K562 (cell line): ENCODE data around the gene TCAP. TPM values are rescaled to one million over a fixed set of nuclear protein-coding genes. Genes with fewer than 3 reads are reported as not detected.
A peak's percentile ranks its signal among the peaks of the same experiment; 100 is the strongest.

Source experiments
- ATAC-seq: fragments of 200-7000 bp; cut with Tn5 transposase; 3 replicates; pipeline ENCODE4 v1.9.1; 2020; ENCODE audit warnings: moderate library complexity
- BruUV-seq: library from RNA; stranded (reverse); fragments of 400-500 nt; replicated peaks from 2 replicates; lab custom pipeline; 2021; lab: Mats Ljungman, UMichigan
- CTCF ChIA-PET: fragments of 300-600 bp; formaldehyde crosslinking; extraction: SDS; loops from one replicate; lab custom pipeline; 2021; ENCODE audit warnings: low intra/inter-chr PET ratio; lab: Yijun Ruan, JAX
- POLR2A ChIA-PET: fragments of 300-600, 350-650 bp; sonication (Branson Sonifier 250); formaldehyde crosslinking; extraction: SDS; loops from one replicate; lab custom pipeline; 2021; ENCODE audit warnings: antibody characterized with exemption, inconsistent platforms; lab: Yijun Ruan, JAX
- DNase-seq, 4 experiments: peaks; one replicate each; pipeline versions ENCODE4 v3.0.0 to v3.0.0-alpha.2; 2011 to 2018; ENCODE audit warnings: low spot score in 3 of 4, mixed read lengths in 3 of 4; ENCODE audit errors: extremely low read depth in 1 of 4
- FAIRE-seq: peaks from 2 replicates; lab custom pipeline; 2011; peaks lifted over from hg19 to GRCh38; lab: Jason Lieb, UNC
- H2AFZ ChIP-seq: 2 replicates; pipeline ENCODE4 v1.6.0; 2011; ENCODE audit warnings: low read depth, low read length, control low read depth, inconsistent platforms
- H3K27ac ChIP-seq: fragments of 200-600 bp; 3 replicates; pipeline ENCODE4 v1.8.0; 2011; ENCODE audit warnings: low read depth, mild to moderate bottlenecking, control low read depth, inconsistent platforms, low read length, moderate library complexity, mixed read lengths; ENCODE audit errors: extremely low read depth
- H3K27me3 ChIP-seq, 2 experiments: fragments of 300-600 bp in 1 of 2; 2 replicates in 1 of 2; 3 replicates in 1 of 2; pipeline versions ENCODE4 v1.6.0 to v1.8.0; 2011; ENCODE audit warnings: inconsistent platforms in 2 of 2, low read length in 2 of 2, mild to moderate bottlenecking in 1 of 2, mixed read lengths in 1 of 2, moderate library complexity in 1 of 2; ENCODE audit not compliant: control insufficient read depth in 2 of 2, insufficient read depth in 2 of 2
- H3K36me3 ChIP-seq: fragments of 300-600 bp; 3 replicates; pipeline ENCODE4 v1.8.0; 2011; ENCODE audit warnings: mild to moderate bottlenecking, low read length, inconsistent platforms; ENCODE audit not compliant: control insufficient read depth, insufficient read depth
- H3K4me1 ChIP-seq, 2 experiments: fragments of 200-600 bp in 1 of 2; replicated peaks in 1 of 2; 2 replicates in 1 of 2; 3 replicates in 1 of 2; pipeline versions ENCODE4 v1.5.1 to v1.8.0; 2011; ENCODE audit warnings: inconsistent platforms in 2 of 2, low read length in 2 of 2, mild to moderate bottlenecking in 1 of 2, mixed read lengths in 1 of 2, moderate library complexity in 1 of 2; ENCODE audit not compliant: control insufficient read depth in 2 of 2, insufficient read depth in 2 of 2
- H3K4me2 ChIP-seq: 2 replicates; pipeline ENCODE4 v1.6.1; 2011; ENCODE audit warnings: low read length, control low read depth, inconsistent platforms, mixed read lengths; ENCODE audit not compliant: insufficient read depth
- H3K4me3 ChIP-seq: fragments of 200-600 bp; sonication (generic), shearing (Covaris generic); 2 replicates; pipeline ENCODE4 v1.5.1; 2016; ENCODE audit warnings: control low read depth, inconsistent platforms
- H3K79me2 ChIP-seq: fragments of 200-600 bp; 3 replicates; pipeline ENCODE4 v1.8.0; 2011; ENCODE audit warnings: low read length, inconsistent platforms; ENCODE audit not compliant: control insufficient read depth, insufficient read depth
- H3K9ac ChIP-seq, 2 experiments: 2 replicates each; pipeline versions ENCODE4 v1.6.0 to v1.6.1; 2011; ENCODE audit warnings: low read depth in 2 of 2, low read length in 2 of 2, control low read depth in 1 of 2, inconsistent platforms in 1 of 2, mild to moderate bottlenecking in 1 of 2, mixed read lengths in 1 of 2; ENCODE audit not compliant: insufficient read depth in 1 of 2
- H3K9me1 ChIP-seq: one replicate; pipeline ENCODE4 v1.6.0; 2011; ENCODE audit warnings: inconsistent platforms, mild to moderate bottlenecking, low read length, moderate library complexity; ENCODE audit not compliant: control insufficient read depth, insufficient read depth
- H3K9me3 ChIP-seq: replicated peaks from 2 replicates; pipeline ENCODE4 v1.5.1; 2011; ENCODE audit warnings: low read depth, low read length, inconsistent platforms; ENCODE audit not compliant: control insufficient read depth, insufficient read depth
- H4K20me1 ChIP-seq: replicated peaks from 2 replicates; pipeline ENCODE4 v1.6.1; 2011; ENCODE audit warnings: low read length, inconsistent platforms, mixed read lengths; ENCODE audit not compliant: control insufficient read depth, insufficient read depth
- FOXA3 ChIP-seq, 2 experiments: fragments of 450-650 bp in 1 of 2; sonication (generic) in 1 of 2; formaldehyde crosslinking; IDR thresholded peaks in 1 of 2; conservative IDR thresholded peaks in 1 of 2; 2 replicates each; pipeline versions ENCODE4 v1.4.0 to v1.8.0; 2020 to 2022; ENCODE audit warnings: mild to moderate bottlenecking in 2 of 2, missing genetic modification reagents in 1 of 2
- MTF1 ChIP-seq: fragments of 250-450 bp; sonication (Bioruptor Pico); IDR thresholded peaks from 2 replicates; pipeline ENCODE4 v1.9.0; 2021; ENCODE audit warnings: moderate library complexity, mild to moderate bottlenecking, inconsistent platforms, borderline replicate concordance
- NR1H2 ChIP-seq: sonication (generic); formaldehyde crosslinking; IDR thresholded peaks from 2 replicates; pipeline ENCODE4 v1.4.0; 2020; ENCODE audit warnings: mild to moderate bottlenecking, missing genetic modification reagents
- NUFIP1 ChIP-seq: fragments of 450-650 bp; IDR thresholded peaks from 2 replicates; pipeline ENCODE4 v1.6.1; 2018; ENCODE audit not compliant: partially characterized antibody
- POLR2AphosphoS2 ChIP-seq: IDR thresholded peaks from 2 replicates; pipeline ENCODE4 v1.6.1; 2012; ENCODE audit warnings: low read length, improper control_type of control experiment
- RAD21 ChIP-seq, 2 experiments: fragments of 250-450 bp in 1 of 2; fragments of 450-650 bp in 1 of 2; sonication (Bioruptor Pico) in 1 of 2; formaldehyde crosslinking in 1 of 2; IDR thresholded peaks in 1 of 2; conservative IDR thresholded peaks in 1 of 2; 2 replicates each; pipeline versions ENCODE4 v1.4.0 to v1.8.0; 2020 to 2022; ENCODE audit warnings: mild to moderate bottlenecking in 2 of 2, moderate library complexity in 1 of 2
- RBM22 ChIP-seq: fragments of 200-400 bp; formaldehyde crosslinking; IDR thresholded peaks from 2 replicates; pipeline ENCODE4 v1.6.1; 2018; ENCODE audit warnings: low read length, low read depth; ENCODE audit not compliant: poor library complexity, severe bottlenecking
- SRF ChIP-seq, 2 experiments: fragments of 250-450, 450-650 bp in 1 of 2; sonication (Bioruptor Pico) in 1 of 2; sonication (generic) in 1 of 2; formaldehyde crosslinking; IDR thresholded peaks; 2 replicates each; pipeline versions ENCODE4 v1.5.0 to v1.5.1; 2020 to 2022; ENCODE audit warnings: mild to moderate bottlenecking in 1 of 2, missing genetic modification reagents in 1 of 2
- XRCC5 ChIP-seq: fragments of 200-400 bp; formaldehyde crosslinking; IDR thresholded peaks from 2 replicates; pipeline ENCODE4 v1.6.1; 2017; ENCODE audit warnings: low read depth, mild to moderate bottlenecking, low read length
- ZBTB40 ChIP-seq, 2 experiments: fragments of 450-650 bp in 1 of 2; sonication (generic) in 1 of 2; formaldehyde crosslinking in 1 of 2; IDR thresholded peaks; 2 replicates each; pipeline versions ENCODE4 v1.7.1 to v1.9.0; 2016 to 2022; ENCODE audit warnings: inconsistent platforms in 1 of 2, mild to moderate bottlenecking in 1 of 2, missing genetic modification reagents in 1 of 2
- ZKSCAN3 ChIP-seq: fragments of 250-450 bp; sonication (Bioruptor Pico); IDR thresholded peaks from 2 replicates; pipeline ENCODE4 v1.4.0; 2020
- ZNF12 ChIP-seq: sonication (generic); formaldehyde crosslinking; IDR thresholded peaks from 2 replicates; pipeline ENCODE4 v1.4.0; 2020; ENCODE audit warnings: mild to moderate bottlenecking, missing genetic modification reagents
- WGBS: fragments of 100-300 bp; shearing (Covaris generic); methylation state at CpG from one replicate; pipeline ENCODE4 v1.1.6; 2016; ENCODE audit warnings: low coverage, mixed read lengths; ENCODE audit not compliant: insufficient coverage; ENCODE audit errors: missing lambda C conversion rate; 5-methylcytosine and 5-hydroxymethylcytosine counted together
- in situ Hi-C: fragments of 300-500 bp; cut with MboI; formaldehyde crosslinking; loops from 4 replicates; pipeline ENCODE4 v1.15.0; 2018; ENCODE audit warnings: inconsistent platforms, mixed read lengths
- intact Hi-C: fragments of 100-400 bp; cut with micrococcal nuclease; formaldehyde crosslinking; loops from 2 replicates; pipeline ENCODE4 v1.14.2; 2022
- polyA plus RNA-seq, 8 experiments: library from polyadenylated mRNA; depleted of rRNA in 4 of 8; stranded (reverse) in 5 of 8; unstranded in 3 of 8; fragments of >200 nt; fragmentation: Nextera tagmentation in 2 of 8; fragmentation: Illumina TruSeq in 1 of 8; extraction: Ambion mirVana in 2 of 8; extraction: Trizol in 1 of 8; gene quantifications; 2 replicates each; pipeline versions ENCODE4 v1.2.1 to v1.2.3, GENCODE V29; 2011 to 2014; ENCODE audit warnings: inconsistent platforms in 1 of 8, missing spikeins in 1 of 8
- total RNA-seq, 7 experiments: library from RNA; depleted of rRNA in 6 of 7; stranded (reverse); fragments of >200 nt in 6 of 7; fragmentation: Illumina TruSeq in 2 of 7; extraction: Trizol in 2 of 7; gene quantifications; 2 replicates each; pipeline versions ENCODE4 v1.2.1 to v1.2.3, GENCODE V29; 2011 to 2021; ENCODE audit warnings: low replicate concordance in 1 of 7

Gene TCAP
- total and polyA plus RNA-seq, 9 of the 15 experiments (the other 6 are each of a cell fraction or from before 2014, with no cell fraction given): 0.33 to 1.4 (median 0.82) TPM; not detected in 2

- DNase-seq: peak; percentile 70 to 84 (median 75)
- peak; percentile 82 for FAIRE-seq
- 2% methylated on average over 15 of the region's 16 CpGs for WGBS
- H4K20me1 ChIP-seq: no peaks in the 10 kb centered on the region
- H3K4me3 ChIP-seq: no peak overlapping the region
- ChIA-PET CTCF (interaction anchor here (0.6 to 5.2 kb wide), 9 partner anchors 11 to 578 kb away, joined by 3 to 131 read pairs (median 5); partner anchors contain the start of gene PNMT), POLR2A (interaction anchor here (0.6 to 1.9 kb wide), 6 partner anchors 11 to 345 kb away, joined by 3 to 6 read pairs (median 4); partner anchors contain the start of genes PNMT and STARD3)
- BruUV-seq: no TSS peak
- 0 out of 4 replicates have a peak overlapping the region, but pooled peaks of 1 of the 2 experiments have one; percentile 65 for H3K9ac ChIP-seq
- no peaks in the 10 kb centered on the region for H3K36me3 ChIP-seq
- peak overlapping the region; percentile 14; the same call in 1 of the 2 replicates for H2AFZ ChIP-seq
- peak; percentile 81 for ATAC-seq
- no peaks in the 10 kb centered on the region for H3K79me2 ChIP-seq
- H3K27me3 ChIP-seq: peaks cover 0 to 25% of the 10 kb centered on the region in 2 experiments; a peak in 2 of 5 replicates
- H3K4me2 ChIP-seq: no peak overlapping the region
- H3K4me1 ChIP-seq: peaks cover 3 to 43% of the 10 kb centered on the region in 2 experiments; a peak in 2 of 5 replicates
- no peaks in the 10 kb centered on the region for H3K9me3 ChIP-seq
- no peak overlapping the region for H3K27ac ChIP-seq
- intact Hi-C loops: loop anchor here (1.0 to 2.0 kb wide), 2 partner anchors 75 to 239 kb away; no protein-coding TSS in a partner anchor
- in situ Hi-C loops: loop anchor here (5.0 kb wide), 2 partner anchors 49 to 134 kb away; no protein-coding TSS in a partner anchor
- no peaks in the 10 kb centered on the region for H3K9me1 ChIP-seq
- no peak for TF ChIP-seq NUFIP1
- no peak for TF ChIP-seq FOXA3 (CRISPR knock-in tag; conservative IDR thresholded peaks at IDR 0.05 in 1 of 2, IDR thresholded peaks at IDR 0.05 in 1 of 2)
- TF ChIP-seq POLR2AphosphoS2: no peak
- TF ChIP-seq SRF (CRISPR knock-in tag; IDR thresholded peaks at IDR 0.05): no peak
- peak; percentile 44 to 73 for TF ChIP-seq RAD21 (CRISPR knock-in tag; conservative IDR thresholded peaks at IDR 0.05 in 1 of 2, IDR thresholded peaks at IDR 0.05 in 1 of 2)
- no peak for TF ChIP-seq ZKSCAN3
- no peak for TF ChIP-seq MTF1 (CRISPR knock-in tag)
- TF ChIP-seq XRCC5: peak; percentile 82
- TF ChIP-seq NR1H2 (CRISPR knock-in tag): no peak
- TF ChIP-seq RBM22: no peak
- no peak for TF ChIP-seq ZBTB40 (IDR thresholded peaks at IDR 0.05)
- no peak for TF ChIP-seq ZBTB40 (CRISPR knock-in tag; IDR thresholded peaks at IDR 0.05)
- no peak for TF ChIP-seq ZNF12 (CRISPR knock-in tag)
These were observed 41.7 kb upstream of the TCAP start for GRCh38 chr17:39623356-39623950.
